ENCODE results near the gene ZW10.

DNA sequence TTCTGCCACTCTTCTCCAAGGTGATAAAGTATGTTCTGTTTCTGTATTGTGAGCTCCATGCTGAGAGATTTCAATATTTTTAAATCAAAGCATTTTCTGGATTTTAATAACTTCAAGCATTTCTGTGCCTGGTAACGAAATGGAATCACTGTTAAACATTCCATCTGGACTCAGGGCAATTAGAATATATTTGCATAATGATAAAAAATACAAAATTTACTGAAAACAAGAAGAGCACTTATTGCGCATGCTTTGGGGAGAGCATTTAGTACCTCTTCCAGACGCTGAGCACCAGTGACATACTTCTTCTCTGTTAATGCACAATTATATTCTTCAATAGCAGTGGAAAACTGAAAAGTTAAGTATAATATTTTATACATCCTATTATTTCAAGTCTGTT, 13.3 kb downstream of the ZW10 start:
- TF ChIP-seq FOXM1 (IDR thresholded peaks at IDR 0.05; ENCODE audit: borderline replicate concordance) (no peak), FOXK2 (IDR thresholded peaks at IDR 0.05) (no peak), SUZ12 (IDR thresholded peaks at IDR 0.05) (no peak), ARNT (IDR thresholded peaks at IDR 0.05) (no peak), ELF4 (IDR thresholded peaks at IDR 0.05) (no peak), CTBP1 (IDR thresholded peaks at IDR 0.05; ENCODE audit: borderline replicate concordance) (no peak), NFRKB (IDR thresholded peaks at IDR 0.05) (no peak), ZNF384 (IDR thresholded peaks at IDR 0.05) (no peak)
- TF ChIP-seq, protein P1, sequence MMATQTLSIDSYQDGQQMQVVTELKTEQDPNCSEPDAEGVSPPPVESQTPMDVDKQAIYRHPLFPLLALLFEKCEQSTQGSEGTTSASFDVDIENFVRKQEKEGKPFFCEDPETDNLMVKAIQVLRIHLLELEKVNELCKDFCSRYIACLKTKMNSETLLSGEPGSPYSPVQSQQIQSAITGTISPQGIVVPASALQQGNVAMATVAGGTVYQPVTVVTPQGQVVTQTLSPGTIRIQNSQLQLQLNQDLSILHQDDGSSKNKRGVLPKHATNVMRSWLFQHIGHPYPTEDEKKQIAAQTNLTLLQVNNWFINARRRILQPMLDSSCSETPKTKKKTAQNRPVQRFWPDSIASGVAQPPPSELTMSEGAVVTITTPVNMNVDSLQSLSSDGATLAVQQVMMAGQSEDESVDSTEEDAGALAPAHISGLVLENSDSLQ (IDR thresholded peaks at IDR 0.05), result no peak
